Esophagus muscularis mucosa (tissue), 4 donors: ENCODE data around the gene MIOX. TPM values are rescaled to one million over a fixed set of nuclear protein-coding genes. Genes with fewer than 3 reads are reported as not detected.

ENCODE experiments used
- DNase-seq: peaks from one replicate; pipeline ENCODE4 v3.0.0-alpha.2; 2017; ENCODE audit errors: extremely low spot score
- H3K27ac ChIP-seq, 4 donors: fragments of 200-600 bp; sonication (generic); replicated peaks in 1 of 4; 1 replicate in 3 of 4; 2 replicates in 1 of 4; pipeline ENCODE4 v1.5.1; 2016 to 2019; ENCODE audit warnings: mild to moderate bottlenecking in 1 of 4
- H3K27me3 ChIP-seq, 4 donors: fragments of 200-600 bp; sonication (generic); one replicate each; pipeline versions ENCODE4 v1.5.1 to v1.6.0; 2016 to 2019
- H3K36me3 ChIP-seq, 4 donors: fragments of 200-600 bp; sonication (generic); one replicate each; pipeline ENCODE4 v1.5.1; 2016 to 2019
- H3K4me1 ChIP-seq, 4 donors: fragments of 200-600 bp; sonication (generic); one replicate each; pipeline ENCODE4 v1.5.1; 2016 to 2019
- H3K4me3 ChIP-seq, 4 donors: fragments of 200-600 bp; sonication (generic); 1 replicate in 2 of 4; 2 replicates in 2 of 4; pipeline ENCODE4 v1.5.1; 2016 to 2019; ENCODE audit warnings: mild to moderate bottlenecking in 4 of 4, moderate library complexity in 1 of 4
- H3K9me3 ChIP-seq, 4 donors: fragments of 200-600 bp; sonication (generic); 1 replicate in 3 of 4; 2 replicates in 1 of 4; pipeline ENCODE4 v1.5.1; 2016 to 2019
- EP300 ChIP-seq: sonication (generic); formaldehyde crosslinking; IDR thresholded peaks from one replicate; pipeline ENCODE4 v1.6.1; 2017; ENCODE audit warnings: antibody characterized with exemption
- POLR2A ChIP-seq: fragments of 450-650 bp; IDR thresholded peaks from one replicate; pipeline ENCODE4 v1.6.1; 2017; ENCODE audit warnings: antibody characterized with exemption, moderate library complexity, mild to moderate bottlenecking, low read depth
- POLR2AphosphoS5 ChIP-seq, 2 donors: sonication (generic); formaldehyde crosslinking; IDR thresholded peaks; one replicate each; pipeline ENCODE4 v1.6.1; 2017; ENCODE audit warnings: antibody characterized with exemption in 2 of 2
- WGBS: methylation state at CpG from one replicate; pipeline ENCODE4 v1.1.5; 2018; 5-methylcytosine and 5-hydroxymethylcytosine counted together
- intact Hi-C: fragments of 100-400 bp; cut with DNase I; formaldehyde crosslinking; loops from one replicate; pipeline ENCODE4 v1.15.1; 2023
- total RNA-seq, 4 donors: library from RNA; depleted of rRNA; stranded (reverse); fragments of >200 nt; gene quantifications; one replicate each; pipeline versions ENCODE4 v1.1.0 to v1.2.1, GENCODE V29; 2016
- TF ChIP-seq, protein P1 (sequence below), 3 experiments: fragments of 200-600 bp in 2 of 3; fragments of 450-650 bp in 1 of 3; sonication (generic) in 2 of 3; IDR thresholded peaks; one replicate each; pipeline ENCODE4 v1.5.1; 2017 to 2019; ENCODE audit warnings: antibody characterized with exemption in 3 of 3, mild to moderate bottlenecking in 2 of 3, moderate library complexity in 1 of 3

MIOX gene
- total RNA-seq, 4 donors from 2014 or later: not detected

DNA sequence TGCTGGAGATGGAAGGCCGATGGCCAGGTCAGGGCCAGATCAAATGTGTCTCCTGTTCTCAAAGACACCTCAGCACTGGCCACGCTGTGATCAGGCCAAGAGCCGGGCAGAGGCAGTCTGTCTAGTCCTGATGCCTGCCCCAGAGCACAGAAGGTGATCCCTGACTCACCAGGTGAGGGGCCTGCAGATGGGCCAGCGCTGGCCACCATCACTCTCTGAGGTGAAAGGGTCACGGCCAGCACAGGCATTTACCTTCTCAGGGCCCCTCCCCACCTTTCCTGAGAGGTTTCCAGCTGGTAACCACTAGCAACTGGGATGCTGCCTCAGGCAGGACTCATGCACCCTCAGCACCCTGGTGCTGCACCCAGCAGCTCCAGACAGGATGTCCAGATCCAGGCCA is 14.7 kb upstream of the MIOX start:
- Histone ChIP-seq H3K4me3 (no peak overlapping the region), H3K36me3 (peaks cover 6 to 15% (median 14%) of the 10 kb centered on the region in 4 donors), H3K27ac (no peak overlapping the region), H3K4me1 (peaks cover 56 to 69% (median 66%) of the 10 kb centered on the region in 4 donors), H3K27me3 (no peaks in the 10 kb centered on the region), H3K9me3 (no peaks in the 10 kb centered on the region)
- DNase-seq: no peak
- intact Hi-C loops: loop anchor here (5.0 to 10.0 kb wide), 2 partner anchors 35 to 227 kb away; partner anchors contain the start of genes LMF2, NCAPH2 and TUBGCP6
- WGBS: 83% methylated on average over 2 of the region's 5 CpGs
- TF ChIP-seq, protein P1, sequence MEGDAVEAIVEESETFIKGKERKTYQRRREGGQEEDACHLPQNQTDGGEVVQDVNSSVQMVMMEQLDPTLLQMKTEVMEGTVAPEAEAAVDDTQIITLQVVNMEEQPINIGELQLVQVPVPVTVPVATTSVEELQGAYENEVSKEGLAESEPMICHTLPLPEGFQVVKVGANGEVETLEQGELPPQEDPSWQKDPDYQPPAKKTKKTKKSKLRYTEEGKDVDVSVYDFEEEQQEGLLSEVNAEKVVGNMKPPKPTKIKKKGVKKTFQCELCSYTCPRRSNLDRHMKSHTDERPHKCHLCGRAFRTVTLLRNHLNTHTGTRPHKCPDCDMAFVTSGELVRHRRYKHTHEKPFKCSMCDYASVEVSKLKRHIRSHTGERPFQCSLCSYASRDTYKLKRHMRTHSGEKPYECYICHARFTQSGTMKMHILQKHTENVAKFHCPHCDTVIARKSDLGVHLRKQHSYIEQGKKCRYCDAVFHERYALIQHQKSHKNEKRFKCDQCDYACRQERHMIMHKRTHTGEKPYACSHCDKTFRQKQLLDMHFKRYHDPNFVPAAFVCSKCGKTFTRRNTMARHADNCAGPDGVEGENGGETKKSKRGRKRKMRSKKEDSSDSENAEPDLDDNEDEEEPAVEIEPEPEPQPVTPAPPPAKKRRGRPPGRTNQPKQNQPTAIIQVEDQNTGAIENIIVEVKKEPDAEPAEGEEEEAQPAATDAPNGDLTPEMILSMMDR (IDR thresholded peaks at IDR 0.05): no peak
- TF ChIP-seq EP300 (no peak), POLR2AphosphoS5 (IDR thresholded peaks at IDR 0.05) (no peak), POLR2A (no peak)

DNA sequence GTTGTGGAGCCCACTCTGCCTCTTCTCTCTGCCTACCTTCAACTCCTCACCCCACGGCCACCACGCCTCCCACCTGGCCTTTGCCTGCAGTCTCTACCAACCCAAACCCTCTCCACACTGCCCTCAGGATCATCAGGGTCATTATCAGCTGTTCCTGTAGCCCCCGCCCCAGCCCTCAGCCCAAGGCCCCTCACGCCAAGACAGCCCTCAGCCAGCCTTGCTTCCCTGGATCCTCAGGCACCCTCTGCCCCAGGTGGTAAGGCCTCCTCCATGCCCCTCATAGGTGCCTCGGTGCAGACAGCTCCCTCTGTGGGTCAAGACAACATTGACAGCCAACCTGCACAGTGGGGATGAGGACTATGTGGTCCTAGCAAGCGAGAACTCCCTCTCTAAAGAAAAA is 13.6 kb upstream of the MIOX start:
- Histone ChIP-seq H3K36me3 (peaks cover 0 to 4% (median 3%) of the 10 kb centered on the region in 4 donors), H3K9me3 (no peaks in the 10 kb centered on the region), H3K4me3 (peak overlapping the region; percentile 84 to 98 (median 94)), H3K27me3 (no peaks in the 10 kb centered on the region), H3K4me1 (peaks cover 56 to 69% (median 65%) of the 10 kb centered on the region in 4 donors), H3K27ac (no peak overlapping the region)
- 72% methylated on average over 6 of the region's 6 CpGs for WGBS
- no peak for DNase-seq
- TF ChIP-seq, protein P1 (IDR thresholded peaks at IDR 0.05): no peak
- TF ChIP-seq EP300 (no peak), POLR2AphosphoS5 (IDR thresholded peaks at IDR 0.05) (no peak), POLR2A (no peak)
- intact Hi-C loops: loop anchor here (5.0 to 10.0 kb wide), 2 partner anchors 34 to 228 kb away; partner anchors contain the start of genes LMF2, NCAPH2 and TUBGCP6

DNA sequence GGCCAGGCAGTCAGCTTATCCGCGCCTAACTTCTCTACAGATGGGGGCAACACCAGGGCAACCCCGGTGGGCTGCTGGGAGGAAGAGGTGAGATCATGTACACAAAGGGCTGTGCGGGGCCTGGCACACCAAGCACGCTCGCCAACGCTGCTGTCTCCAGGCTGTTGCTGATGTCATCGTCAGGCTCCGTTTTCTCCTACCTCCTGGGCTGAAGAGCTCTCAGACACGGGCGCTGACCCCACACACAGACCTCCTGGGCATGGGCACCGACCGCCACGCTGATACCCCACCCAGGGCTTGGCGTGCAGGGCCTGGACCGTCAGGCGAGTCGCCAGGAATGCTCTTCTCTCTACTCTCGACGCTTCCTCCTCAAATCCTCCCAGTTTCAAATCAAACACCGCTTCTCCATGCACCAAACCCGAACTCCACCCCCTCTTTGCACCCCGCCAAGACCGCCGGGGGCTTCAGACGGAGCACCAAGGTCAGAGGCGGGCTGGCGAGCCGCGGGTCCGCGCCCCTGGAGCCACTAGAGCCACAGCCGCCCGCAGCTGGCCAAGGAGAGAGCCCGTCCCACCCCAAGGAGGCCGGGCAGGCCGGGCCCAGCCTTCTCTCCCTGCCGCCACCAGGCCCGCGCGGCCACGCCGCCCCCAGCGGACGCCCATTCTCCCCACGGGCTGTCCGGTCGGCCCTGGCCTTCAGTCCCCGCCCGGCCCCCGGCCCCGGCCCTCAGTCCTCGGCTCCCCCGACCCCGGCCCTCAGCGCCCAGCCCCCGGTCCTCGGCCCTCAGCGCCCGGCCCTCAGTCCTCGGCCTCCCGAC is 12.6 kb upstream of the MIOX start:
- DNase-seq: no peak
- intact Hi-C loops: loop anchor here (5.0 to 10.0 kb wide), 2 partner anchors 33 to 229 kb away; partner anchors contain the start of genes LMF2, NCAPH2 and TUBGCP6
- TF ChIP-seq POLR2AphosphoS5 (IDR thresholded peaks at IDR 0.05): peak in 1 of 2 donors; percentile 5
- no peak for TF ChIP-seq POLR2A
- TF ChIP-seq, protein P1 (IDR thresholded peaks at IDR 0.05): no peak
- H3K4me1 ChIP-seq: peaks cover 51 to 61% (median 58%) of the 10 kb centered on the region in 4 donors
- peaks cover 0 to 7% (median 0%) of the 10 kb centered on the region in 4 donors for H3K27me3 ChIP-seq
- 5% methylated on average over 28 of the region's 62 CpGs for WGBS
- H3K4me3 ChIP-seq: peak overlapping the region; percentile 84 to 98 (median 94)
- no peaks in the 10 kb centered on the region for H3K36me3 ChIP-seq
- no peaks in the 10 kb centered on the region for H3K9me3 ChIP-seq
- peak overlapping the region; percentile 85 to 90 (median 90) for H3K27ac ChIP-seq

DNA sequence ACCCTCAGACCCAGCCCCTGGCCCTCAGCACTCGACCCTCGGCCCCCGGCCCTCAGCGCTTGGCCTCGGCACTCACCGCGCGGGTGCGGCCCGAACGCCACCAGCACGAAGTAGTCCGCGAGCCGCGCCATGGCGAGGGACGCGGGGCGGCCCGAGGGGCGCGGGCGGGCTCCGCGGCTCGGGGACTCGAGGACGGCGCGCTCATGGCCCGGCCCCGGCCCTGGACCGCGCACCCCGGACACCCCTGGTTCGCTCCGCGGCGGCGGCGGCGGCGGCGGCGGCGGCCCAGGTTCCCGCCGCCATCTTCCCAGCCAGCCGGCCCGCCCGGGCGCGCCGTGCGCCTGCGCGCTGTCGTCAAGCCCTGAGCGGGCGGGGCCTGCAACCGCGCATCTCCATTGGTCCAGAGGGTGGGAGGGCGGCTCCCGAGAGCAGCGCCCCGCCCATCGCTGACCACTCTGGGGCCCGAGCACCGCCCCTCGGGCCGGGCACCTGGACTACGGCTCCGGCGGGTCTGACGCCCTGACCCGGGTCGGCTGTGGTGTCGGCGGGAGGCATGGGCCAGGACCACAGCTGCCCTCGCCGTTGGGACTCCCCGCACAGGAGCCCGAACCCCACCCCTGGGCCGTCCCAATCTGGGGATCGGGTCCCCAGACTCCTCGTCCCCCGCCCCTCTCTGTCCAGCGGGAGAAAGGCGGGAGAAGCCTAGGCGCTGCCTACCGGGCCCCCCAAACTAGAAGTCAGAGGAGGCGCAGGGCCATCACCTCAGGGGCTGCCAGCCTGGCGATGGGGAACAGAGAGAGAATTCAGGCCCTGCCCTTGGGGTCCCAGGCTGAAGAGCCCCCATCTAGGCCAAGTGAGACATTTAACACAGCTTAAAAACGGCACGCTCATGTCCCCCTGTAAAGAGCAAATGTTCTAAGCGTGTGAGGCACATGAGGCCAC is 11.7 kb upstream of the MIOX start, which contains the start of gene SBF1:
Gene SBF1, minus strand, starts transcription at position 326 of the 942 bp plus-strand sequence. Its CDS starts 195 bp downstream, at position 131.
- 26% methylated on average over 3 of the region's 97 CpGs for WGBS
- Histone ChIP-seq H3K4me3 (peak within 1 kb of the TSS; percentile 84 to 98 (median 94)), H3K27me3 (peaks cover 0 to 16% (median 0%) of the 10 kb centered on the region in 4 donors), H3K36me3 (no peaks in the 10 kb centered on the region), H3K4me1 (peaks cover 42 to 52% (median 49%) of the 10 kb centered on the region in 4 donors), H3K27ac (peak within 1 kb of the TSS; percentile 85 to 90 (median 90)), H3K9me3 (no peaks in the 10 kb centered on the region)
- TF ChIP-seq POLR2AphosphoS5 (IDR thresholded peaks at IDR 0.05): peak; percentile 61 to 77
- peak; percentile 8 for TF ChIP-seq POLR2A
- no peak for TF ChIP-seq EP300
- TF ChIP-seq, protein P1 (IDR thresholded peaks at IDR 0.05): no peak
- DNase-seq: peak; percentile 96
- intact Hi-C loops: loop anchor here (5.0 to 10.0 kb wide), 2 partner anchors 32 to 230 kb away; partner anchors contain the start of genes LMF2, NCAPH2 and TUBGCP6
